GM12892 (cell line): ENCODE data around the gene FBRSL1.

Experiments
- POLR2A ChIP-seq: IDR thresholded peaks from 2 replicates; pipeline ENCODE4 v1.6.1; 2011; ENCODE audit warnings: low read depth, low read length, control low read depth
- POLR2AphosphoS5 ChIP-seq: IDR thresholded peaks from 2 replicates; pipeline ENCODE4 v1.6.1; 2011; ENCODE audit warnings: low read depth, low read length, control low read depth
- TAF1 ChIP-seq: IDR thresholded peaks from 2 replicates; pipeline ENCODE4 v1.6.1; 2011; ENCODE audit warnings: low read depth, mild to moderate bottlenecking, control low read depth, low read length, borderline replicate concordance

- TF ChIP-seq POLR2AphosphoS5 (no peak), POLR2A (no peak), TAF1 (no peak)
These were observed 68.3 kb downstream of the FBRSL1 start for GRCh38 chr12:132558042-132558856.
